NCI-H146 treated with DMSO at 0.1 percent for 48 hours (cell line): ENCODE measurements around the gene TGFBR1.

ENCODE experiments used
- DNase-seq: peaks from one replicate; lab custom pipeline; 2025; ENCODE audit not compliant: unreplicated experiment; lab: John Stamatoyannopoulos, UW

TGFBR1 gene

DNA sequence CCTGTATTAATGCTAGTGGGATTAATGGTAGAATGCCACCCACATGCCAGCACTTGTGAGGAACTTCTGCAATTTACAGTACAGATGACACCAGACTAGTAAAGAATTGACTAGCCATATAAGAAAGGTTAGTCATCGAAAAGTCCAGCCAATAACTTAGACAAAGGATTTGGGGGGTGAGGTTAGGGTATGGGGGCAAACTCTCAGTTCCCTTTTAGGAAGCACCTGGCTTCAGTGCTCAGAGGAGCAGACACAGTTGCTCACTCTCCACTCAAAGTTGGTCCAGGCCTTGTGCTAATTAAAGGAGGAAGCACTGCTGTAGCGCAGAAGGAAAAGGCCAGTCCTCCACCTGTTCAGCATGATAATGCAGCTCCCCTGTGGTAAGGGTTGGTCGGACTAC lies 25.2 kb downstream of the TGFBR1 start:
- DNase-seq: no peak

- DNase-seq: no peak
Observed at GRCh38 chr9:99133145-99133544, 28.2 kb downstream of the TGFBR1 start.

DNA sequence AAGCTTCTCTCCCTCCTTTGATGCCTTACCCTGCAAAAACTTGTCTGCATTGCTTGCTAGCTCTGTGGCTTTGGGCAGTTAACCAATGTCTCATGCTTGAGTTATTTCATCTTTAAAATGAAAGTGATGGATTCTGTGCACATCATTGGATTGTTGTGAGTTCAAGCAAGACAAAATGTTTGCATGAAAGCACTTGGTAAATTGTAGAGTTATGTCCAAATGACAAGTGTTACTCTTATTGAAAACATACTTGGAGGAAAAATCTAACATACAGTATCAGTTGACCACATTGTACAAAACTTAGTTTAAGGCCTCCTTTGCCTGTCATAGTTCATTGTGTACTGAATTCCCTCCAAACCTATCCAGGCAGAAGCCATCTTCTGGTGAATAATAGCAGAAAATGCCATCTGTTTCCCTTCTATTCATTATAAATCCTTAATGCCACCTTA lies 30.0 kb downstream of the TGFBR1 start:
- no peak for DNase-seq

- no peak for DNase-seq
Observed at GRCh38 chr9:99135456-99135855, 30.5 kb downstream of the TGFBR1 start.

GRCh38 chr9:99137225-99137624 lies 32.3 kb downstream of the TGFBR1 start:
- no peak for DNase-seq

DNA sequence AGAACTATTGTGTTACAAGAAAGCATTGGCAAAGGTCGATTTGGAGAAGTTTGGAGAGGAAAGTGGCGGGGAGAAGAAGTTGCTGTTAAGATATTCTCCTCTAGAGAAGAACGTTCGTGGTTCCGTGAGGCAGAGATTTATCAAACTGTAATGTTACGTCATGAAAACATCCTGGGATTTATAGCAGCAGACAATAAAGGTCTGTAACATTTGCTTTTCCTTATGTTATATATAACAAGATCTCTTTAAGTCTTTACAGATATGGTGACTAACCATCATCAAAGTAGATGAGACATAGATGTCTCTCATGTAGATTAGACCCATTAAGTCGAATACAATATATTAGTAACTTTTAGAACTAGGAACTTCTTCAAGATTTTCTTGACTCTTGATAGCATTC lies 33.0 kb downstream of the TGFBR1 start:
- no peak for DNase-seq

GRCh38 chr9:99138424-99139284 lies 33.7 kb downstream of the TGFBR1 start:
- no peak for DNase-seq

- DNase-seq: no peak
Observed at GRCh38 chr9:99139868-99140267, 35.0 kb downstream of the TGFBR1 start.

GRCh38 chr9:99140685-99141314 lies 35.9 kb downstream of the TGFBR1 start:
- DNase-seq: no peak

DNA sequence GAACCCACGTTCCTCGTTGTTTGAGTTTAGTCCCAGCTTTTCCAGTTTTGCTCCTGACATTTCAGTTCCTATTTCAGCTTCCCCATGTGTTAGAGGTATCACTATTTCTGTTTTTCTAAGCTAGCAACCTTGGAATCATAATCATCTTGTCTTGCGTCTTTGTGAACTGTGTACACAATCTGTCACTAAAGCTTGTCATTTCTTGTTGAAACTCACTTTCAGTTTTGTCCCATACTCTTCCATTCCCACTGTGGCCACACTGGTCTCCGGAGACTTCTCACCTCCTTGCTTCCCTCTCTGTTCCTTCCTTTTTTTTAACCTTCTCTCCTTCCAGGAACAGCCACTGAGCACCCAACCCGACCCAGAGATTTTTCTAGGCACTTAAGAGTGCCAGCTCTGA lies 36.9 kb downstream of the TGFBR1 start:
- DNase-seq: no peak

GRCh38 chr9:99142275-99142674 lies 37.4 kb downstream of the TGFBR1 start:
- no peak for DNase-seq

DNA sequence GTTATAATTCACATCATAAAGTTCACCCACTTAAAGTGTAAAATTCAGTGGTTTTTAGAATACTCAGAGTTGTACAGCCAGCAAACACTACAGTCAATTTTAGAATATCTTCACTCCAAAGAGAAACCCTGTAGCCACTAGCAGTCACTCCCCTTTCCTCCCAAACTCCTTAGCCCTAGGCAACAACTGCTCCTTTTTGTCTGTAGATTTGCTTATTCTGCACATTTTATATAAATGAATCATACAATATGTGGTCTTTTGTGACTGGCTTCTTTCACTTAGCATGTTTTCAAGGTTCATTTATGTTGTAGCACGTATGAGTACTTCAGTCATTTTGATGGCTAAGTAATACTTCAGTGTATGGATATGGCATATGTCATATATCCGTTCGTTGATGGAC lies 38.7 kb downstream of the TGFBR1 start:
- no peak for DNase-seq

DNA sequence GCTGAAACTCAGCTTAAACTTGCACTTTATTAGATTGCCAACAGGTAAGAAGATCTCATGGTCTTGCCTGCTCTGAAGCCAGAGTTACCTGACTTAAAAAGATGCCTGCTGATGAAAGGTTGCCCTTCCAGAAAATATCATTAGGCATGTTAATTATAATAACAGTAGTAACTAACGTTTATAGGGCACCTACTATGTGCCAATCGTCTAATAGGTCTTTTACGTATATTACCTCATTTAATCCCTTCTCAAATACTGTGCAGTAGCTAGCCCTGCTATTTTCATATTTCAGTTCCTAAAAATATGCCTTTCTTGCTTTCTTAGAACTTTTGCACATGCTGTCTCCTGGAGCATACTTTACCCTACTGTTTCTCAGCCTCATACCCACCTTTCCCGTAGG lies 40.1 kb downstream of the TGFBR1 start:
- DNase-seq: no peak

- DNase-seq: no peak
Observed at GRCh38 chr9:99146574-99146973, 41.7 kb downstream of the TGFBR1 start.

DNA sequence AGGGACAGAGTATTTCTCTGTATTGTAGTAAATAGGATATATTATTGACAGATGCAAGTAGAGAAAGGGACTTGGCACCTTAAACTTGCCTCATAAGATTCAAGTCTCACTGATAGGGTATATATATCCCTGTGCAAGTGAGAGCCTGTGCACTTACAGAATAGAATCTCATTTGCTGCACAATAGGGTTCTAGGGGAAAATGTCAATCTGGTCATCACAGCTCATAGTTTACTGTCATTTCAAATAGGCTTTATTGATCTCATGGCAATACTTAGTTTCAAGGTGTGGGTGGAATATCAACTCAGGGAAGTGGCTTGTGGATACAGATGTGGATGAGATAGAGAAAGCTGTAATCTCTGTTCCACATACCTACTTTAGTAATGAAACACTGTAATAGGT lies 42.3 kb downstream of the TGFBR1 start:
- no peak for DNase-seq

DNA sequence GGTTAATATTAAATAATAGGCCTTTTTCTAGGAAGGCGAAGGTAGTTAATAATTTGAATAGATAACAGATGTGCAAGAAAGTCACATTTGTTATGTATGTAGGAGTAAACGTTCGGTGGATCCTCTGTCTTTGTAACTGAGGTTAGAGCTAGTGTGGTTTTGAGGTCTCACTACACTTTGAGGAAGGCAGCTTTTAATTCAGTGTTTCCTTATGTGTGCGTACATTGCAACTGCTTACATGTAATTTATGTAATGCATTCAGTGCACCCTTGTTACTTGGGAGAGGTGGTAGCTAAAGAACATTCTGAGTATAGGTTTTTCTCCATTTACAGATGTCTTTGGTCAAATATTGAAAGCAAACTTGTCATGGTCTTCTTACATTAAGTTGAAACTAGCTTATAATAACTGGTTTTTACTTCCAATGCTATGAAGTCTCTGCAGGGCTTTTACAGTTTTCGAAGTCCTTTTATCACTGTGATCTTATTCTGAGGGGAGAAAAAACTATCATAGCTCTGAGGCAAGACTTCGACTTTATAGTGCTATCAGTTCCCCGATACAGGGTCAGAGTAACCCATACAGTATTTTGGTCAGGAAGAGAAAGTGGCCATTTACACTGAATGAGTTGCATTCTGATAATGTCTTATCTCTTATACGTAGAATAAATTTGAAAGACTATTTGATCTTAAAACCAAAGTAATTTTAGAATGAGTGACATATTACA lies 45.7 kb downstream of the TGFBR1 start:
- no peak for DNase-seq

DNA sequence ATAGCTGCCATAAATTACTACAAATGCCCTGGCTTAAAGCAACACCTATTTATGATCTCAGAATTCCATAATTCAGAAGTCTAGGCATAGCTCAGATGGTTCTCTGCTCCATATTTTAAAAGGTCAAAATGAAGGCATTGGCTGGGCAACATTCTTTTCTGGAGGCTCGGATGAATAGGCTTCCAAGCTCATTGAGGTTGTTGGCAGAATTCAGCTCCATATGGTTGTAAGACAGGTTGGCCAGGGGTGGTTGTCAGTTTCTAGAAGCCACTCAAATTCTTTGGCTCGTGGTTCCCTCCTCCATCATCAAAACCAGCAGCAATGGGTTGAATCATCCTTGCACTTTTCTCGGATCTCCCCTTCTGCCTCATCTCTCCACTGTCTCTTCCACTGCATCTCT lies 49.4 kb downstream of the TGFBR1 start:
- DNase-seq: no peak

DNA sequence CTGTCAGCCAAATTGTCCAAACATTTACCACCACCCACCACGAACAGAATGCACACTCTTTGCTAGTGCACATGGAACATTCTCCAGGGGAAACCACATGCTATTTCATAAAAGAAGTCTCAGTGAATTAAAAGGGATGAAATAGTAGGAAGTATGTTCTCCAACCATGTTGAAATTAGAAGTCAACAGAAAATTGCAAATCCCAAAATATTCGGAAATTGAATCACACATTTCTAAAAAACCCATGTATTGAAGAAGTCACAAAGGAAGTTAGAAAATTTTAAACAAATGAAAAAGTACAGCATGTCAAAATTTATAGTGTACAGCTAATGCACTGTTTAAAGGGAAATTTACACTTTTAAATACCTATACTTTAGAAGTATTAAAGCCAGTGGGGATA lies 50.8 kb downstream of the TGFBR1 start:
- no peak for DNase-seq

GRCh38 chr9:99158629-99159028 lies 53.7 kb downstream of the TGFBR1 start:
- DNase-seq: no peak

GRCh38 chr9:99160173-99160572 lies 55.3 kb downstream of the TGFBR1 start:
- DNase-seq: no peak

GRCh38 chr9:99162759-99163364 lies 57.9 kb downstream of the TGFBR1 start:
- DNase-seq: peak; percentile 6

DNA sequence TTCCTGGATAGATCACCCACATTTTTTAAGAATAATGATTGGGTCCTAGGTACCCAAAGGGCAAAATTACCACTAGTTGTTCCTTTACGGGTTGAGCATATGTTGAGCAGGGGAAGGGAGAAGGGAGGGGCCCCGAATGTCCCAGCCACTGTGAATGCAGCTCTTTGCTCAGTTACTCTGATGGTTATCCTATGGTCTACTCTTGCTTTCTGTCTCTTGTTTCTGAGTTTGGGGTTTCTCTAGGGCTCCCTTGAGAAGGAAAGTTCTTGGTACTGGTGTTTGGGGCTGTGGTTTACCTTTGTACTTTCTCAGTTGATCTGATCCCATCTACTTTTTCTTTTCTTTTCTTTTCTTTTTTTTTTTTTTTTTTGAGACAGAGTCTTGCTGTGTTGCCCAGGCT lies 61.2 kb downstream of the TGFBR1 start:
- no peak for DNase-seq
